Measurements from ENCODE around the gene EFCAB11.

GRCh38 chr14:89957791-89958190 lies 3.3 kb upstream of the EFCAB11 start:
- TF ChIP-seq CTCF (IDR thresholded peaks at IDR 0.05; ENCODE audit: low read depth, low read length, poor library complexity, severe bottlenecking) (no peak), EZH2phosphoT487 (IDR thresholded peaks at IDR 0.05; ENCODE audit: borderline replicate concordance, low read length) (no peak)
